Astrocyte of the spinal cord (primary cell): ENCODE measurements around the gene RILP.
A peak's percentile ranks its signal among the peaks of the same experiment; 100 is the strongest.
"Not testable (repeated sequence)": the region's sequence is repeated elsewhere in the genome, so short reads cannot be mapped to it uniquely, and the experiment has no call there.

Experiments
- DNase-seq: peaks from one replicate; pipeline ENCODE4 v3.0.0; 2011; ENCODE audit warnings: low read depth, low spot score
- H3K4me3 ChIP-seq: 2 replicates; pipeline ENCODE4 v1.5.1; 2011; ENCODE audit warnings: low read depth, mild to moderate bottlenecking, low read length, moderate library complexity
- CTCF ChIP-seq: IDR thresholded peaks from 2 replicates; pipeline ENCODE4 v1.5.1; 2012; ENCODE audit warnings: low read depth, mild to moderate bottlenecking, low read length, inconsistent platforms
- in situ Hi-C: cut with HindIII; loops from 2 replicates; pipeline ENCODE4 v1.10.0; 2017; ENCODE audit warnings: low sequenced_read_pairs

Gene RILP

GRCh38 chr17:1653735-1654134, 4.1 kb upstream of the RILP start:
- no peak for DNase-seq
- in situ Hi-C loops = no loop called here
- no peak overlapping the region for H3K4me3 ChIP-seq
- TF ChIP-seq CTCF = no peak

- in situ Hi-C loops, DNase-seq, H3K4me3 ChIP-seq: not testable (repeated sequence)
These were observed 3.1 kb upstream of the RILP start for GRCh38 chr17:1652794-1653193.

- no peak for DNase-seq
- H3K4me3 ChIP-seq = no peak overlapping the region
- no peak for TF ChIP-seq CTCF
- in situ Hi-C loops = no loop called here
These were observed 1.8 kb upstream of the RILP start for GRCh38 chr17:1651559-1651844.

GRCh38 chr17:1650731-1651558, 1.3 kb upstream of the RILP start:
- no peak overlapping the region for H3K4me3 ChIP-seq
- TF ChIP-seq CTCF = no peak
- in situ Hi-C loops = no loop called here
- DNase-seq = no peak

GRCh38 chr17:1648963-1649843, 463 bp downstream of the RILP start:
- peak; percentile 94 for DNase-seq
- in situ Hi-C loops = no loop called here
- TF ChIP-seq CTCF = peak; percentile 91

GRCh38 chr17:1648173-1648962, 1.3 kb downstream of the RILP start:
- in situ Hi-C loops = no loop called here
- no peak for DNase-seq
- TF ChIP-seq CTCF = no peak
- H3K4me3 ChIP-seq = peak overlapping the region; percentile 38

More at GRCh38 chr17:1648963-1649843, 463 bp downstream of the RILP start:
- peak overlapping the region; percentile 36 for H3K4me3 ChIP-seq
